HEK293 (cell line): ENCODE data around the gene CD79A.
A peak's percentile ranks its signal among the peaks of the same experiment; 100 is the strongest.

Experiments
- ATF2 ChIP-seq: fragments of 450-650 bp; formaldehyde crosslinking; IDR thresholded peaks from 2 replicates; pipeline ENCODE4 v1.5.1; 2016; ENCODE audit warnings: missing biosample characterization, missing genetic modification characterization, low read depth
- KLF8 ChIP-seq: fragments of 450-650 bp; formaldehyde crosslinking; IDR thresholded peaks from 2 replicates; pipeline ENCODE4 v1.5.1; 2016; ENCODE audit warnings: missing biosample characterization, missing genetic modification characterization
- RBAK ChIP-seq: fragments of 450-650 bp; formaldehyde crosslinking; IDR thresholded peaks from 2 replicates; pipeline ENCODE4 v1.5.1; 2016; ENCODE audit warnings: missing biosample characterization, missing genetic modification characterization
- SETDB1 ChIP-seq: IDR thresholded peaks from one replicate; pipeline ENCODE4 v1.6.1; 2017; ENCODE audit warnings: mild to moderate bottlenecking, low read length, moderate library complexity, mixed read lengths; ENCODE audit not compliant: insufficient read length
- ZEB2 ChIP-seq: fragments of 450-650 bp; formaldehyde crosslinking; IDR thresholded peaks from 2 replicates; pipeline ENCODE4 v1.5.1; 2016; ENCODE audit warnings: missing biosample characterization, missing genetic modification characterization
- ZFP3 ChIP-seq: fragments of 450-650 bp; formaldehyde crosslinking; IDR thresholded peaks from 2 replicates; pipeline ENCODE4 v1.5.1; 2016; ENCODE audit warnings: low read depth, missing biosample characterization, missing genetic modification characterization
- ZNF112 ChIP-seq: fragments of 450-650 bp; formaldehyde crosslinking; IDR thresholded peaks from 2 replicates; pipeline ENCODE4 v1.5.0; 2017; ENCODE audit warnings: missing biosample characterization, missing genetic modification characterization
- ZNF202 ChIP-seq: fragments of 450-650 bp; formaldehyde crosslinking; IDR thresholded peaks from 2 replicates; pipeline ENCODE4 v1.5.1; 2016; ENCODE audit warnings: missing biosample characterization, missing genetic modification characterization, borderline replicate concordance
- ZNF24 ChIP-seq: fragments of 450-650 bp; formaldehyde crosslinking; IDR thresholded peaks from 2 replicates; pipeline ENCODE4 v1.5.1; 2016; ENCODE audit warnings: missing biosample characterization, missing genetic modification characterization
- ZNF274 ChIP-seq, 2 experiments: fragments of 200-500 bp in 1 of 2; fragments of 450-650 bp in 1 of 2; sonication (Bioruptor generic) in 1 of 2; formaldehyde crosslinking in 1 of 2; IDR thresholded peaks; 2 replicates each; pipeline versions ENCODE4 v1.5.1 to v1.6.1; 2014 to 2016; ENCODE audit warnings: borderline replicate concordance in 1 of 2, inconsistent platforms in 1 of 2, low read length in 1 of 2, missing biosample characterization in 1 of 2, missing genetic modification characterization in 1 of 2
- ZNF335 ChIP-seq: fragments of 450-650 bp; formaldehyde crosslinking; conservative IDR thresholded peaks from 2 replicates; pipeline ENCODE4 v1.5.1; 2016; ENCODE audit warnings: missing biosample characterization, missing genetic modification characterization
- ZNF433 ChIP-seq: fragments of 450-650 bp; formaldehyde crosslinking; IDR thresholded peaks from 2 replicates; pipeline ENCODE4 v1.5.1; 2016; ENCODE audit warnings: missing biosample characterization, missing genetic modification characterization, low read depth
- ZNF518A ChIP-seq: fragments of 450-650 bp; formaldehyde crosslinking; conservative IDR thresholded peaks from 2 replicates; pipeline ENCODE4 v1.5.1; 2016; ENCODE audit warnings: low read depth, missing biosample characterization, missing genetic modification characterization
- ZNF561 ChIP-seq: fragments of 450-650 bp; IDR thresholded peaks from 2 replicates; pipeline ENCODE4 v1.5.1; 2018; ENCODE audit warnings: missing biosample characterization, missing genetic modification characterization, borderline replicate concordance
- ZNF621 ChIP-seq: fragments of 450-650 bp; formaldehyde crosslinking; IDR thresholded peaks from 2 replicates; pipeline ENCODE4 v1.5.1; 2017; ENCODE audit warnings: missing biosample characterization, missing genetic modification characterization
- ZNF626 ChIP-seq: fragments of 450-650 bp; sonication (Bioruptor Pico); formaldehyde crosslinking; IDR thresholded peaks from 2 replicates; pipeline ENCODE4 v1.5.1; 2018; ENCODE audit warnings: missing biosample characterization, missing genetic modification characterization, inconsistent platforms
- ZNF692 ChIP-seq: fragments of 450-650 bp; formaldehyde crosslinking; IDR thresholded peaks from 2 replicates; pipeline ENCODE4 v1.5.1; 2016; ENCODE audit warnings: missing biosample characterization, missing genetic modification characterization
- ZNF76 ChIP-seq: fragments of 450-650 bp; formaldehyde crosslinking; IDR thresholded peaks from 2 replicates; pipeline ENCODE4; 2016; ENCODE audit warnings: low read depth, missing biosample characterization, missing genetic modification characterization, borderline replicate concordance
- TF ChIP-seq, protein P1 (sequence below): fragments of 450-650 bp; formaldehyde crosslinking; IDR thresholded peaks from 2 replicates; pipeline ENCODE4 v1.5.1; 2016; ENCODE audit warnings: missing biosample characterization, missing genetic modification characterization
- TF ChIP-seq, protein P2 (sequence below): fragments of 450-650 bp; formaldehyde crosslinking; IDR thresholded peaks from 2 replicates; pipeline ENCODE4 v1.5.1; 2016; ENCODE audit warnings: missing biosample characterization, missing genetic modification characterization
- TF ChIP-seq, protein P3 (sequence below): fragments of 450-650 bp; formaldehyde crosslinking; IDR thresholded peaks from 2 replicates; pipeline ENCODE4 v1.5.1; 2017; ENCODE audit warnings: missing biosample characterization, mild to moderate bottlenecking, missing genetic modification characterization, moderate library complexity

The CD79A gene

DNA sequence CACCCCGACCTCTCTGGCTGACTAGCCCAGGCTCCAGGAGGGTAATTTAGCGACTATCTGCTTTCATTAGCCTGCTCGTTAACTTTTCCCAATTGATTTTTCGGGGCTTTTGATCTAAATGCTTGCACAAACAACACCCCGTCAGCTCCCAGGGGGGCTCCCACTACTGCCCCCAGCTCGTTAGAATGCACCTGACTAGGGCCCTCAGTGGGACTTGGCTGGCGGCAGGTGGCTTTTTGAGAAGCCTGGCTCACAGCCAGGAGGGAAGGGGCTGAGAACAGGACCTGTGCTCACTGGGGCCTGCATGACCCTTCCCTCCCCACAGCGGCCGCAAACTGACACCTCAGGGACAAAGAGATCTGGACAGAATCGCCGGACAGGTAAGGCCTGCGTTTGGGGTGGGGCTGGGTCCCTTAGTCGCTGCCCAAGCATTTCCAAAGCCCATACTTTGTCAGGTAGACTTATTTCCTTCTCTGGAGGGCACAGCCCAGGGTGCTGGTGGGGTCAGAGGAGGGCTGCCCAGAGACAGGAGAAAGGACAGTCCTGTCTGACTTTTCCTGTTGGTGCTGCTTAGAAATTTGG lies 7.6 kb upstream of the CD79A start (continued):
- TF ChIP-seq, protein P1, sequence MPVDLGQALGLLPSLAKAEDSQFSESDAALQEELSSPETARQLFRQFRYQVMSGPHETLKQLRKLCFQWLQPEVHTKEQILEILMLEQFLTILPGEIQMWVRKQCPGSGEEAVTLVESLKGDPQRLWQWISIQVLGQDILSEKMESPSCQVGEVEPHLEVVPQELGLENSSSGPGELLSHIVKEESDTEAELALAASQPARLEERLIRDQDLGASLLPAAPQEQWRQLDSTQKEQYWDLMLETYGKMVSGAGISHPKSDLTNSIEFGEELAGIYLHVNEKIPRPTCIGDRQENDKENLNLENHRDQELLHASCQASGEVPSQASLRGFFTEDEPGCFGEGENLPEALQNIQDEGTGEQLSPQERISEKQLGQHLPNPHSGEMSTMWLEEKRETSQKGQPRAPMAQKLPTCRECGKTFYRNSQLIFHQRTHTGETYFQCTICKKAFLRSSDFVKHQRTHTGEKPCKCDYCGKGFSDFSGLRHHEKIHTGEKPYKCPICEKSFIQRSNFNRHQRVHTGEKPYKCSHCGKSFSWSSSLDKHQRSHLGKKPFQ (tag by site-specific recombination), result no peak
- TF ChIP-seq ZNF692 (tag by site-specific recombination), result no peak
- TF ChIP-seq ZNF274 (IDR thresholded peaks at IDR 0.05; ENCODE audit: low read length), result no peak
- no peak for TF ChIP-seq ZNF274 (tag by site-specific recombination; IDR thresholded peaks at IDR 0.05; ENCODE audit: borderline replicate concordance)
- TF ChIP-seq, protein P2, sequence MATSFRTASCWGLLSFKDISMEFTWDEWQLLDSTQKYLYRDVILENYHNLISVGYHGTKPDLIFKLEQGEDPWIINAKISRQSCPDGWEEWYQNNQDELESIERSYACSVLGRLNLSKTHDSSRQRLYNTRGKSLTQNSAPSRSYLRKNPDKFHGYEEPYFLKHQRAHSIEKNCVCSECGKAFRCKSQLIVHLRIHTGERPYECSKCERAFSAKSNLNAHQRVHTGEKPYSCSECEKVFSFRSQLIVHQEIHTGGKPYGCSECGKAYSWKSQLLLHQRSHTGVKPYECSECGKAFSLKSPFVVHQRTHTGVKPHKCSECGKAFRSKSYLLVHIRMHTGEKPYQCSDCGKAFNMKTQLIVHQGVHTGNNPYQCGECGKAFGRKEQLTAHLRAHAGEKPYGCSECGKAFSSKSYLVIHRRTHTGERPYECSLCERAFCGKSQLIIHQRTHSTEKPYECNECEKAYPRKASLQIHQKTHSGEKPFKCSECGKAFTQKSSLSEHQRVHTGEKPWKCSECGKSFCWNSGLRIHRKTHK (tag by site-specific recombination), result no peak
- 0 out of 2 replicates have a peak, but pooled peaks have one; percentile 23 for TF ChIP-seq ZEB2 (tag by site-specific recombination)
- TF ChIP-seq ZNF433 (tag by site-specific recombination), result no peak
- no peak for TF ChIP-seq ZNF202 (tag by site-specific recombination)
- TF ChIP-seq ZNF518A (tag by site-specific recombination), result no peak
- no peak for TF ChIP-seq ZNF561 (tag by site-specific recombination)
- no peak for TF ChIP-seq ZNF76 (tag by site-specific recombination)
- no peak for TF ChIP-seq ZFP3 (tag by site-specific recombination)
- no peak for TF ChIP-seq ZNF621
- no peak for TF ChIP-seq ZNF112 (tag by site-specific recombination)
- TF ChIP-seq ZNF335 (tag by site-specific recombination), result no peak
- 0 out of 2 replicates have a peak, but pooled peaks have one; percentile 7 for TF ChIP-seq KLF8 (tag by site-specific recombination)
- no peak for TF ChIP-seq SETDB1
- TF ChIP-seq RBAK (tag by site-specific recombination), result no peak
- no peak for TF ChIP-seq ZNF626 (tag by site-specific recombination)
- TF ChIP-seq ZNF24 (tag by site-specific recombination), result no peak
- TF ChIP-seq, protein P3, sequence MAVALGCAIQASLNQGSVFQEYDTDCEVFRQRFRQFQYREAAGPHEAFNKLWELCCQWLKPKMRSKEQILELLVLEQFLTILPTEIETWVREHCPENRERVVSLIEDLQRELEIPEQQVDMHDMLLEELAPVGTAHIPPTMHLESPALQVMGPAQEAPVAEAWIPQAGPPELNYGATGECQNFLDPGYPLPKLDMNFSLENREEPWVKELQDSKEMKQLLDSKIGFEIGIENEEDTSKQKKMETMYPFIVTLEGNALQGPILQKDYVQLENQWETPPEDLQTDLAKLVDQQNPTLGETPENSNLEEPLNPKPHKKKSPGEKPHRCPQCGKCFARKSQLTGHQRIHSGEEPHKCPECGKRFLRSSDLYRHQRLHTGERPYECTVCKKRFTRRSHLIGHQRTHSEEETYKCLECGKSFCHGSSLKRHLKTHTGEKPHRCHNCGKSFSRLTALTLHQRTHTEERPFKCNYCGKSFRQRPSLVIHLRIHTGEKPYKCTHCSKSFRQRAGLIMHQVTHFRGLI, result no peak
- TF ChIP-seq ATF2 (tag by site-specific recombination), result no peak
